Measurements from ENCODE around the gene ADIPOR2.

The ADIPOR2 gene

DNA sequence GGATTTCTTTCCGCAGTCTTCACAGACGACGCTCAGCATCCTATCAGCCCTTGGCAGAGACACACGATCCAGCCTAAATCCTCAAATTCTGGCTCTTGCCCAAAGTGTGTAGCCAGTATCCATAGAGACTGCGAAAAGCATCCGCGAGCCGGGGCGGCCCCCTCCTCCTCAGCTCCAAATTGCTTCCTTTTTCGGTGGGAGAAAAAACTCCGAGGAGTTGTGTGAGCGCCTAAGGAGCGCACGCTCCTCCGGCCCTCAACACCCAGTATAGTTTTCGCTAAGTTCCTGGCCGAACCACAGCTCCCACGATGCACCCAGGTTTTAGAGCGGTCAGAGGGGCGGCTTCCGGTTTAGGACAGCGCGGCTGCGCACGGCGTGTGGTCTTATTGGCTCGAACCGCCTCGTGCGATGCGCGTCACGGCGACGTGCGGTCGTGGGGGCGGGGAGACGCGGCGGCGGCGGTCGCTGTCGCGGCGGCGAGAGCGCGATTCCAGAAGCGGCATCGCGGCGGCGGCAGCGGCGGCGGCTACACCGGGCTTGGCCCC, at the start of gene ADIPOR2:
Gene ADIPOR2, plus strand, starts transcription at position 493 of the 545 bp plus-strand sequence. CDS start 63,274 bp downstream, outside the sequence.
- peak; percentile 96 for DNase-seq (ENCODE audit: low read depth)

DNA sequence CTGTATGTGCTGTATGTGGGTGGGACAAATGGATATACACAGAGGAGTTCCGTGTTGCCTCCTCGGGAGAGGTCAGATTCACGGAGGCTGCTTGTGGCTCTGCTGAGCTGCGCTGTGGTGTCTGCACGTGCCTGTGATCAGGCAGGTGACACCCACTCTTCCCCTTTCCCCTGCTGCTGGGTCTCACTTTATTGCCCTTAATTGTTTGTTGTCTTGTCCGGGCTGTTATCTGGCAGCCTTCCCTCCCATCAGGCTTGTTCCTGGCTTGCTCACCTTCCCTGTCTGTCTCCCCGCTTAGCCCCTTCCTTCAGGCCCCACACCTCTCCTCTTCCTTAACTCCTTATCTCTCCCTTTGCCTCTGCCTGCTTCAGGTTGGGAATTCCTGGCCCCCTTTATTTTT, 48.4 kb upstream of the ADIPOR2 start:
- DNase-seq (ENCODE audit: low read depth), result no peak

- DNase-seq (ENCODE audit: low read depth), result no peak
Observed at GRCh38 chr12:1643043-1643442, 47.8 kb upstream of the ADIPOR2 start.

- no peak for DNase-seq (ENCODE audit: low read depth)
Observed at GRCh38 chr12:1643905-1644533, 46.9 kb upstream of the ADIPOR2 start.

DNA sequence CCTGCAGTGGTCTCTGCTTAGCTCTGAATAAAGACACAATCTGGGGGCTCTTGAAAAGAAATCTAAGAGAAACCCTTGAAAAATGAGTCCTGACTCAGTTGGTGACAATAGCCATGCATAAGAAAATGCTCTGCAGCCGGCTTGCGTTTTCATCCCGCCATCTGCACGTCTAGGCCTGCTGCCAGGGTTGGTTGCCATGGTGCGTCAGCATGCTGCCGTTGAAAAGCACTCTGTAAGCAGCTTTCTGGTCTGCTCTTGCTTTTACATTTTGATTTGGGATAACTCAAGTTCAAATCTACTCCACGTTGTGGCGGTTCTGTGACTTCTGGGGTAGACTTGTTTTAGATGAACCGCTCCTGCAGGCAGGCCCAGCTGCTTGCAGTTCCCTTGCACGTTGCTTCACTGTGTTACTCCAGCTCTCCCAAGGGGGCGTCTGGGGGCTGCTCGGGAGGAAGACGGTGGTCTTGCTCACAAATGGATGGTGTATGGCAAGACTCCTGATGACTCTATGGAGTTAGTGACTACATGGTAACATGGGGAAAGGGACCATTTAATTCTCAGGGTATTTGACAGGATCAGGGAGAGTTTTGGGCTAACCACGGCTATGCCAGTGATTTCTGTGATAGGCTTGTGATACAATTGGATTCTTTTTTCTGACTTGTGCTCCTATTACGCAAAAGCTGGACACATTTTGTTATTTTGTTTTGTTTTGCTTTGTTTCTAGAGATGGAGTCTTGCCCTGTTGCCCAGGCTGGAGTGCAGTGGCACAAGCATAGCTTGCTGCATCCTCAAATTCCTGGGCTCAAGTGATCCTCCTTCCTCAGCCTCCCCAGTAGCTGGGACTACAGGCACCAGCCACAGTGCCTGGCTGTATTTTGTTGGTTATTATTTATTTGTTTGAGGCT, 46.1 kb upstream of the ADIPOR2 start:
- DNase-seq (ENCODE audit: low read depth), result no peak

GRCh38 chr12:1645819-1646218, 45.1 kb upstream of the ADIPOR2 start:
- DNase-seq (ENCODE audit: low read depth), result no peak

DNA sequence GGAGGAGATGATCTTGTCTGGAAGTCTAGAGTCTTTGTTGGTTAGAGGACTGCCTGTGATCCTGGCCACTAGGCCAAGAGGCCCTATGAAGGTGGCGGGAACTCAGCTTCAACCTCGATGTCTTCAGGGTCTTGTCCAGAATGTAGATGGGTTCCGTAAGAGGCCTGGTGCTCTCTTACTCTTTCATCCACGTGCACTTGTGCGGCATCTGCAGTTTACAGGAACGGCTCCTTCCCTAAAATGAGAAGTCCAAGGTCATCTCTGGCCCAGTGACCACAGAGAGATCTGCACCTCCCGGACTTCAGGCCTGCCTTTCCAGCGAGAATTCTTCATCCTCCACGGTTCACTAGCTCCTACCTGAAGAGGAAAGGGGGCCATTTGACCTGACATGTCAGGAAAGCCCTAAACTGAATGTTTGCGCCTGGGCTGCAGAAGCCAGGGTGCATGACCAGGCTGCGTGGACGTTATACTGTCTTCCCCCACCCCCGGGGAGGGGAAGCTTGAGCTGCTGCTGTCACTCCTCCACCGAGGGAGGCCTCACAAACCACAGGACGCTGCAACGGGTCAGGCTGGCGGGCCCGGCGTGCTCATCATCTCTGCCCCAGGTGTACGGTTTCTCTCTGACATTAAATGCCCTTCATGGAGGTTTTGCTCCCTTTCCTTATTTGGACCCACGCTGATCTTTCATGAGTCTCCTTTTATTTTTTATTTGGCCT, 44.1 kb upstream of the ADIPOR2 start:
- no peak for DNase-seq (ENCODE audit: low read depth)

DNA sequence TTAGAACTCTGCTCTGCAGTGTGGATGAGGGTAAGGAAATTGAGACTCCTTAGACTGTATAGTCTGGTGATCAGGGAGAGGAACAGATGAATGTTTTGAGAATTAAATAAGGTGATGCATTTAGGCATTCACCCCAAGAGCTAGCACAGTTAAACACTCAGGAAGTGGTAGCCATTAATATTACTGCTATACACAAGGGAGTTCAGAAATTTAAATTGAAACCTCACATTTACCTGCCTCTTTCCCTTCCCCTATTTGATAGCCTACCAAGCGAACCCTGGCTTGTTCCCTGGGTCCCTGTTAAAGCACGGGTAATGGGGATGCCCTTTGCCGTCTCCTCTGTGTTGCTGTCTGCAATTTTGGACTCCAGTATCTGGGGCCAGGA, 43.6 kb upstream of the ADIPOR2 start:
- DNase-seq (ENCODE audit: low read depth), result no peak

- no peak for DNase-seq (ENCODE audit: low read depth)
Observed at GRCh38 chr12:1650260-1650977, 40.5 kb upstream of the ADIPOR2 start.

DNA sequence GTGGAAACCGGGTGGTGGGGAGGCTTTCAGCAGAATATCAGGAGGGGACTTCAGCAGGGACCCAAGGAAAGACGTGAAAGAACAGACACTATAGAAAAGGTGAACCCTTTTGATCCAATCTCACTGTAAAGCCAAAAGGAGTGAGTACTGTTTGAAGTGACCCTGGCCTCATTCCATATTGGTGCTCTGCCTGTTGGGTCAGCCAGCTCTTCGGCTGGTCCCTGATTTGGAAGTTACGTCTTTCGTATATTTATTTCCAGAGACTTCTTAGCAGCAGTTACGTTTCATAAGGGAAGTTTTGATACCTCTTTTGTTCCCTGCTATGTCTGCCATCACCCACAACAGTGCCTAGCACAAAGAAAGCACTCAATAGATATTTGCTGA, 39.9 kb upstream of the ADIPOR2 start:
- no peak for DNase-seq (ENCODE audit: low read depth)

GRCh38 chr12:1651946-1652345, 38.9 kb upstream of the ADIPOR2 start:
- DNase-seq (ENCODE audit: low read depth), result no peak

DNA sequence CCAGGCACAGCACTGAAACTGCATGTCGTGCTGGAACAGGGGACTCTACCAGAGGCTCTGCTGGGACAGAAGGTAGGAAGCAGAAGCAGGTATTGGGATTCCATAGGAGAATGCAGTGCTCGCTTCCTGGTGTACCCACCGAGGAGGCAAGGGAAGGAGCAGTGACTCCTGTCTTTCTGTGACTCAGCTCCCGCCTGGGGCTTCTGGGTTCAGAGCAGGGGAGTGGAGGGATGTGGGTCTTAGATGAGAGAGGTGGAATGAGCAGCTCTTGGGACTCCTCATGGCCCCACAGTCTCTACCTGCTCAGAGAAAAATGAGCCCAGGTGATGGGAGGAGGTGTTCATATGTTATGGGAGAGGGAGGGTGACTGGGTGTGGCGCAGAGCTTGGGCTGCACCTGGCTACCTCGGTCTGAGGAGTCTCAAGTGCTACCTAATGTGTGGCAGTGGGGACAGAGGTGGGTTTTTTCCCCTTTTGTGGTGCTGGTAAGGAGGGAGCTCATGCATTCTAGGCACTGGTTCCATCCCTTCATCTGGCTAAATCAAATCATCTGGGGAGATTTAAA, 35.6 kb upstream of the ADIPOR2 start:
- DNase-seq (ENCODE audit: low read depth), result no peak

GRCh38 chr12:1656902-1657301, 34.0 kb upstream of the ADIPOR2 start:
- DNase-seq (ENCODE audit: low read depth), result no peak

GRCh38 chr12:1657688-1658087, 33.2 kb upstream of the ADIPOR2 start:
- no peak for DNase-seq (ENCODE audit: low read depth)

DNA sequence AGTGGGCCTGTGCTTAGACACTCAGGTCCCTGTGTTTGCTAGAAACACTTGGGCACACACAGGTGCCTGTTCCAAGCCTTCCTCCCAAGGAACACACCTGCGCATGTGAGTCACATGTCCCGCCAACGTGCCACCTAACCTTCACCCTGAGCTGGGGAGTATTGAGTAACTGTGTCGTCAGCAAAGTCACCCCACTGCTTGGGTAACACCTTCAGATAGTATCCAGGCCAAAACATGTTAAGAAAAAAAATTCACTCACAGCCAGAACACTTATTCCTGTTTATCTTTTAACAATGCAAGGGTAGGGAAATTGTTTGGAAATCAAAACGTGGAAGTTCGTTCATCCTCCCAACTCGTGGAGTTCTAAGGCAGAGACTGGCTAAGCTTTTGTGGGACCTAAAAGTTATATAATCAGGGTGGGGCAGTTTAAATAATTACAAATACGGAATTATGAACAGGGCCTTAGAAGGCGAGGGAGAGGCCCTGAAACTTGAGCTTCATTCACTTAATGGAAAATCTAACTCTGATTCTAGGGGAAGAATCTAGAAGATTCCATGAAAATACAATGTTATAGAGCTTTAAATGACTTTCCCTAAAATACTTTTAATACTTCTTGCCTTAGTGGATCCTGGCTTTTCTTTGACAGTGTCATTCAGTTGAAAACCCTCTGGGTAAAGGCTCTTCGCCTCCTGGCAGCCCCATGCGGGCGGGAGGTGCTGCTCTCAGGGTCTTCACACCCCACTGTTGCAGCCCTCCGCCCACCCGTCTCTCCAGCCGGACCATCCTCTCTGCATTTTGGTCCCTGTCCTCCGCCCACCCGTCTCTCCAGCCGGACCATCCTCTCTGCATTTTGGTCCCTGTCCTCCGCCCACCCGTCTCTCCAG, 30.3 kb upstream of the ADIPOR2 start:
- no peak for DNase-seq (ENCODE audit: low read depth)

GRCh38 chr12:1661553-1662335, 29.1 kb upstream of the ADIPOR2 start:
- DNase-seq (ENCODE audit: low read depth), result peak; percentile 80

DNA sequence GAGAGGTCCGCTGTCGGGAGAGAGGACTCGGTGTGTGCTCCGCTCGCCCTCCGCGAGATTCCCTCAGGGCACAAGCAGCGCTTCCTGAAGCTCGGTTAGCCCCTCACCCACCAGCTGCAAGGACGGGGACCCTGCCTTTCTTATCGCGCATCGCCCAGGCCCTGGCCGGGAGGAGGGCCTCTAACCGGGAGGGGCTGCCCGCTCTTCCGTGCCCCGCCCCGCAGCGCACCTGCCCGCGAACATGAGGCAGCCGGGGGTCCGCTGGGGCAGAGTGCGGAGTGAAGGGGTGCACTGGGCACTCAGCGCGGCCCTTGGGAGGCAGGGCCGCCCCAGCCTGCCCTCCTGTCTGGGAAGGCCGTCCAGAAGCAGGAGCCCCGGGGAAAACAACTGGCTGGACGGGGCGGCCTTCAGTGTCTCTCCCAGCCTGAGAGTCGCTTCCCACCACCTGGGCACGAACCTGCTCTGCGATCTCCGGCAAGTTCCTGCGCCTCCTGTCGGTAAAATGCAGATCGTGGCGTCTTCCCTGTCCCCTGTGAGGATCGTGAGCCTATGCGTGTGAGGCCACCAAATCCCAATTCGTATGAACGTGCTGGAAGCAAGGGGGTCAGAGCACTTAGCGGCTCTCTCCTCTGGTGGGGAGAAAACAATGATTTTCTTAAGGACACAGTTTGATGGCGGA, 28.0 kb upstream of the ADIPOR2 start:
- no peak for DNase-seq (ENCODE audit: low read depth)

DNA sequence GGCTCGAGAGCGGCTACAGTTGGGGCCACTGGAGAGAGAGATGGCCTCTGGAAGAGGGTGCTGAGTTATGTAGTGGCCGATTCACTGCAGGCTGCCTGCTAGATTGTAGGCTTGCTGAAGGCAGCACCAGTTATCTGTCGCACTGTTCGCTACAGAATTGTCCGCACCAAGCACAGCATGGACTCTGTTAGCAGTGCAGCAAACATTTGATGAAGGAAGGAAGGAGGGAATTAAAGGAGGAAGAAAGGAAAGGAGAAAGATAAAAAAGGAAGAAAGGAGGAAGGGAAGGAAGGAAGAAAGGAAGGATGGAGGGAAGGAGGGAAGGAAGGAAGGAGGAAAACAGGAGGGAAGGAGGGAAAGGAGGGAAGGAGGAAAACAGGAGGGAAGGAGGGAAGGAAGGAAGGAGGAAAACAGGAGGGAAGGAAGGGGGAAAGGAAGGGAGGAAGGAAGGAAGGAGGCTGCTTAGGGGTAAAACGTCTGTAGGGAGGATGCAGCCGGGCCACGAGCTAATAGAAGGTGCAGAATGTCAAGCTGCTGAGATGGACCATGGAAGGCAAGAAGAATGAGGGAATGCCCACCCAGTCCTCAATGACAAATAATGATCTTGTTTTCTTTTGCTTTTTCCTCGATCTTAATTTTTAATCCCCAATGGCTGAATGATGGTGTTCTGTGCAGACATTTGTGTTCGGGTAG, 27.3 kb upstream of the ADIPOR2 start:
- no peak for DNase-seq (ENCODE audit: low read depth)

- no peak for DNase-seq (ENCODE audit: low read depth)
Observed at GRCh38 chr12:1665366-1665765, 25.5 kb upstream of the ADIPOR2 start.

Measured in CMK (cell line).